ENCODE measurements around the gene CR1. TPM values are rescaled to one million over a fixed set of nuclear protein-coding genes. Genes with fewer than 3 reads are reported as not detected.

Gene CR1
- total RNA-seq, 1 donor from 2014 or later, result not detected

- H3K4me1 ChIP-seq, result no peaks in the 10 kb centered on the region
- Mint-ChIP-seq H3K27ac (no peak overlapping the region), H3K27me3 (ENCODE audit: insufficient read depth, low read depth) (no peaks in the 10 kb centered on the region), H3K4me3 (no peak overlapping the region), H3K36me3 (no peaks in the 10 kb centered on the region), H3K9me3 (no peaks in the 10 kb centered on the region), H3K4me1 (no peaks in the 10 kb centered on the region)
- no peak overlapping the region for H2AFZ ChIP-seq (replicated peaks)
- no peaks in the 10 kb centered on the region for H3K36me3 ChIP-seq
- no peak overlapping the region for H3K9ac ChIP-seq
- no peak for TF ChIP-seq EZH2 (IDR thresholded peaks at IDR 0.05)
- TF ChIP-seq EZH2phosphoT487 (IDR thresholded peaks at IDR 0.05), result no peak
- no peak for TF ChIP-seq CTCF (IDR thresholded peaks at IDR 0.05)
- H3K27me3 ChIP-seq, result peaks cover 6% of the 10 kb centered on the region
- no peak overlapping the region for H3K27ac ChIP-seq
- H3F3A ChIP-seq (ENCODE audit: low read depth), result no peaks in the 10 kb centered on the region
- H4K20me1 ChIP-seq (ENCODE audit: low read depth), result no peaks in the 10 kb centered on the region
- H3K79me2 ChIP-seq (ENCODE audit: low read depth), result no peaks in the 10 kb centered on the region
- no peak for DNase-seq (ENCODE audit: low spot score)
- H3K4me3 ChIP-seq, result no peak overlapping the region
- H3K9me3 ChIP-seq (ENCODE audit: low read depth), result no peaks in the 10 kb centered on the region
- H3K4me2 ChIP-seq, result no peak overlapping the region
These were observed 32.4 kb upstream of the CR1 start for GRCh38 chr1:207463571-207463970.

- no peaks in the 10 kb centered on the region for H3K4me1 ChIP-seq
- DNase-seq (ENCODE audit: low spot score), result no peak
- H3K27me3 ChIP-seq, result peaks cover 6% of the 10 kb centered on the region
- no peaks in the 10 kb centered on the region for H3K36me3 ChIP-seq
- no peak overlapping the region for H3K9ac ChIP-seq
- Mint-ChIP-seq H3K9me3 (no peaks in the 10 kb centered on the region), H3K27ac (no peak overlapping the region), H3K4me3 (no peak overlapping the region), H3K27me3 (ENCODE audit: insufficient read depth, low read depth) (no peaks in the 10 kb centered on the region), H3K36me3 (no peaks in the 10 kb centered on the region), H3K4me1 (no peaks in the 10 kb centered on the region)
- H4K20me1 ChIP-seq (ENCODE audit: low read depth), result no peaks in the 10 kb centered on the region
- H3K79me2 ChIP-seq (ENCODE audit: low read depth), result no peaks in the 10 kb centered on the region
- H3K4me2 ChIP-seq, result no peak overlapping the region
- H3K4me3 ChIP-seq, result no peak overlapping the region
- no peak overlapping the region for H3K27ac ChIP-seq
- no peaks in the 10 kb centered on the region for H3K9me3 ChIP-seq (ENCODE audit: low read depth)
- no peak overlapping the region for H2AFZ ChIP-seq (replicated peaks)
- no peaks in the 10 kb centered on the region for H3F3A ChIP-seq (ENCODE audit: low read depth)
- TF ChIP-seq EZH2 (IDR thresholded peaks at IDR 0.05), result no peak
- TF ChIP-seq CTCF (IDR thresholded peaks at IDR 0.05), result no peak
- TF ChIP-seq EZH2phosphoT487 (IDR thresholded peaks at IDR 0.05), result no peak
These were observed 25.0 kb upstream of the CR1 start for GRCh38 chr1:207470927-207471326.

GRCh38 chr1:207474210-207474609, 21.7 kb upstream of the CR1 start:
- Mint-ChIP-seq H3K36me3 (no peaks in the 10 kb centered on the region), H3K4me1 (no peaks in the 10 kb centered on the region), H3K27me3 (ENCODE audit: insufficient read depth, low read depth) (no peaks in the 10 kb centered on the region), H3K4me3 (no peak overlapping the region), H3K27ac (no peak overlapping the region), H3K9me3 (peaks cover 2% of the 10 kb centered on the region)
- DNase-seq (ENCODE audit: low spot score), result no peak
- Histone ChIP-seq H2AFZ (replicated peaks) (no peak overlapping the region), H3F3A (ENCODE audit: low read depth) (no peaks in the 10 kb centered on the region), H3K27me3 (no peaks in the 10 kb centered on the region), H3K27ac (no peak overlapping the region), H3K4me1 (no peaks in the 10 kb centered on the region), H3K4me3 (no peak overlapping the region), H3K9ac (no peak overlapping the region), H3K9me3 (ENCODE audit: low read depth) (no peaks in the 10 kb centered on the region), H3K79me2 (ENCODE audit: low read depth) (no peaks in the 10 kb centered on the region), H3K4me2 (no peak overlapping the region), H4K20me1 (ENCODE audit: low read depth) (no peaks in the 10 kb centered on the region), H3K36me3 (no peaks in the 10 kb centered on the region)
- TF ChIP-seq CTCF (IDR thresholded peaks at IDR 0.05) (no peak), EZH2 (IDR thresholded peaks at IDR 0.05) (no peak), EZH2phosphoT487 (IDR thresholded peaks at IDR 0.05) (no peak)

All from neural progenitor cell (in vitro differentiated cells).